ENCODE measurements around the gene CYP27A1.

CYP27A1 gene

DNA sequence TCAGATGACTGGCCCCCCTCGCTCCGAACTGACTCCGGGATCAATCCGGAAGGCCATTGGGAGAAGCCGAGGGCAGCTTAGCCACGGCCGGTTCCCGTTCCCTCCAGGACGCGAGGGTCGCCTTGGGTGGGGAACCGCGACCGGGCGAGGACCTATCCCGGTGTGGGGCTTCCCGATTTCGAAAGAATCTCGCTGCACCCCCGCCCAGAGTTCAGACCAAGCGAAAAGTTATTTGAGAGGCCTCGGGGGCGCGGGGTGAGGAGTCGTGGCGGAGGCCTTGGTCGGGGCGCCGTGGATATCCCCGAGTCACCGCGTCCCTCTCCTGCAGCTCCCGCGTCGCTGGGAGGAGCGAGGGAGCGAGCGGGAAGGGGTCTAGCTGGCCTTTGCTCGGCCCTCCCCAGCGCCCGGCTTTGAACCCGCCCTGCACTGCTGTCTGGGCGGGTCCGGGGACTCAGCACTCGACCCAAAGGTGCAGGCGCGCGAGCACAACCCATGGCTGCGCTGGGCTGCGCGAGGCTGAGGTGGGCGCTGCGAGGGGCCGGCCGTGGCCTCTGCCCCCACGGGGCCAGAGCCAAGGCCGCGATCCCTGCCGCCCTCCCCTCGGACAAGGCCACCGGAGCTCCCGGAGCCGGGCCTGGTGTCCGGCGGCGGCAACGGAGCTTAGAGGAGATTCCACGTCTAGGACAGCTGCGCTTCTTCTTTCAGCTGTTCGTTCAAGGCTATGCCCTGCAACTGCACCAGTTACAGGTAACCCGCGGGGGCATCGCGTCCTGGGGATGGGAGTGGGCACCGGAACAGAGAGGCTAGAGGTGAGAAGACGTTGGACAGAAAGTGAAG is at the start of gene CYP27A1:
Gene CYP27A1 (plus strand): TSS at position 457 of the 837 bp plus-strand sequence. CDS start 36 bp downstream, at position 493.
- peaks cover 4% of the 10 kb centered on the region for H3K4me1 Mint-ChIP-seq

DNA sequence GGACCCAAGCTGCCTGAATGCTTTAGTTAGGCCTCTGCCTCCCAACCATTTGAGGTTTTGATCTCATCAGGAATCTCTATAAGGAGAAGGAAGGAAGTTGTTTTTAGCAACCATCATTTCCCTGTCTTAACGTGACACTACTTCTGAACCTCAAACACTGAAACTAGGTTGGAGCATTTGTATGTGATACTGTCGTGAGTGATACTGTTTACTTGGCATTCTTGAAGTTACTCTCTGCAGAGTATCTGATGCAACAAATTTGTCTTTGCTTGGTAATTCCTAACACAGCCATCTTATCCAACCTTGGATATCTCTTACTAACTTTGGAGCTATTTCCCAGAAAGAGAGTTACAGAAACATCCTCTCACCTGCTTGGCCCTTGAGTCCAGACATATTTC is 49.2 kb upstream of the CYP27A1 start:
- CTCF ChIA-PET, result interaction anchor here (0.5 to 8.4 kb wide), 3 partner anchors 21 to 339 kb away, joined by 3 to 89 read pairs (median 4); no protein-coding TSS in a partner anchor
- Mint-ChIP-seq H3K4me3 (no peak overlapping the region), H3K27me3 (no peaks in the 10 kb centered on the region), H3K36me3 (peaks cover 9% of the 10 kb centered on the region), H3K9me3 (peaks cover 1% of the 10 kb centered on the region), H3K4me1 (peaks cover 13% of the 10 kb centered on the region), H3K27ac (no peak overlapping the region)
- DNase-seq, result no peak

More for the DNA sequence above, at the start of gene CYP27A1:
- no peak within 1 kb of the TSS for H3K4me3 Mint-ChIP-seq
- peaks cover 9% of the 10 kb centered on the region for H3K9me3 Mint-ChIP-seq
- H3K36me3 Mint-ChIP-seq, result peaks cover 3% of the 10 kb centered on the region
- H3K27ac Mint-ChIP-seq, result no peak within 1 kb of the TSS
- DNase-seq, result no peak
- H3K27me3 Mint-ChIP-seq, result peaks cover 67% of the 10 kb centered on the region
- CTCF ChIA-PET, result interaction anchor here (0.6 to 1.6 kb wide), 3 partner anchors 66 to 73 kb away, joined by 3 to 4 read pairs (median 3); no protein-coding TSS in a partner anchor

DNA sequence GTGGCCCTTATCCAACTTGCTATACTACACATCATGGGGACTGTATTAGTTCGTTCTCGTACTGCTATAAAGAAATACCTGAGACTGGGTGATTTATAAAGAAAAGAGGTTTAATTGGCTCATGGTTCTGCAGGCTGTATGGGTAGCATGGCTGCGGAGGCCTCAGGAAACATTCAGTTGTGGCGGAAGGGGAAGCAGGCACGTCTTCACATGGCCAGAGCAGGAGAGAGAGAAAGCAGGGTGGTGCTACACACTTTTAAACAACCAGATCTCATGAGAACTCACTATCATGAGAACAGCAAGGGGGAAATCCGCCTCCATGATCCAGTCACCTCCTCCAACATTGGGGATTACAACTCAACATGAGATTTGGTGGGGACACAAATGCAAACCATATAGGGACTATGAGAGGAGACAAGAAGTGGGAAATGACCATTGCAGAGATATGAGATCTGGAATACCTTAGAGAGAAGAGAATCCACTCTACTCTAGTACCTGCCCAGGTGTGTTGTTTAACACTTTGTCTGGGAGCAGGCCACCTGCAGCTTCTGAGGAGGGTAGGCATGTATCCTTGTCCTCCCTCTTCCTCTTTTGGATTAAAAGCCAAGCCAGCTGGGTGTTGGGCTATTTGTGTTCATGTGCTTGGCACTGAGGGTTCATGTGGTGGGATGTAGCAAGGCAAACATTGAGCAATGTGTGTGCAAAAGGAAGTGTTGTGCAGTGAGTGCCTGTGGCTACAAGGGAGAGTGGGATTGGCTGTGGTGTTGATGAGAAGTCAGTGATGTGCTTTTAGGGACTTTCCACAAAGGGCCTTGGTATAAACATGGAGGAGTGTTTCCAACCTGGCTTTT is 48.6 kb upstream of the CYP27A1 start:
- Mint-ChIP-seq H3K27me3 (no peaks in the 10 kb centered on the region), H3K9me3 (no peaks in the 10 kb centered on the region), H3K36me3 (peaks cover 13% of the 10 kb centered on the region), H3K4me1 (peaks cover 13% of the 10 kb centered on the region), H3K4me3 (no peak overlapping the region), H3K27ac (no peak overlapping the region)
- DNase-seq, result peak; percentile 38
- CTCF ChIA-PET, result interaction anchor here (0.5 kb wide), 1 partner anchor 340 kb away, joined by 4 read pairs; no protein-coding TSS in a partner anchor

DNA sequence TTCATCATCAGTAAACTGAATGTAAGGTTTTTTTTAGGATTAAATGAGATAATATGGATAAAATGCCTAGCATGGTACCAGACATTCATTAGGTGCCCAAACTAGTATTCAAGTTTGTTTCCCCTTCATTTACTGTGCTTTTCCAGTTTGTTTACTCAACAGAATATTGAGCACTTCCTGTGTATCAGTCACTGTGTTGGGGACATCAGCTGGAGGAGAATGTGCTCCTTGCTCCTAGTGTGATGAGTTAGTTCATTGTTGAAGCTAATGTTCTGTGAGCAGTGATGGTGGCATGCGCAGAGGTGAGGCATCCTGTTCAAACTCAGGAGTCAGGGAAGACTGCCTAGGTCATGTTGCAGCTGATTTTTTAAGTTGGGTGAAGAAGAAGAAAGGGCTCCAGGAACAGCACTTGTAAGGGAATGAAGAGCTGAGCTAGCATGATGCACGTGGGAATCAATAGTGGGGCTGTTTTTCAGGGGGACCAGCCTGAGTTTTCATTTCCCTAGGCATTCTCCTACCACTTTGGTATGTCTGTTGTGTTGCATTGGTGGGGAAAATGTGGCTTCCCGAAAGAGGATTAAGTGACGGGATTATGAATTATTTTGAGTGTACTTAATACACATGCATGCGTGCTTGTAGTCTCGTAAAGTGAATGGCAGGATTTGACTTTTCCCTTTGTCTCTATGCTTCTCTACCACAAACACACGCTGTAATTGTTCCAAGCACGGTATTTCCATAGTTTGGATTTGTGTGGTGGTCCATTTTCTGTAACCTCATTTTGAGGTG is 47.6 kb upstream of the CYP27A1 start:
- H3K27ac Mint-ChIP-seq, result no peak overlapping the region
- CTCF ChIA-PET, result no interaction called here

DNA sequence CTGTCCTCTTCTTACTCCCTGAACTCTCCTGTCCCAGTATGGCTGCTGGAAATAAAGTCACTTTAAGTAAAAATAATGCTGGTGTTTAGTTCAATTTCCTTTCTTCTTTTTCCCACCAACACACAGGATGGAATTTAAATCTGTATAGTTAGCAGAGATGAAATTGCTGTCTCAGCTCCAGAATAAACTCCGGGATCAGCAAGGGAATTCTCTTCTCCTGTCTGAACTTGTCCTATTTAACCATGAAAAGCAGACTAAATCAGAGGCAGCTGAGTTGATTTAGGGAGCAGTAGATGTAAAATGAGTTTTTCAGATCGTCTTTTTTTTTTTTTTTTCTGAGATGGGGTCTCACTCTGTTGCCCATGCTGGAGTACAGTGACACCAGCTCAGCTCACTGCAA is 45.4 kb upstream of the CYP27A1 start:
- Mint-ChIP-seq H3K36me3 (peaks cover 21% of the 10 kb centered on the region), H3K4me3 (no peak overlapping the region), H3K27ac (no peak overlapping the region), H3K27me3 (no peaks in the 10 kb centered on the region), H3K9me3 (no peaks in the 10 kb centered on the region), H3K4me1 (peaks cover 13% of the 10 kb centered on the region)
- DNase-seq, result no peak
- CTCF ChIA-PET, result no interaction called here

More for the DNA sequence above, 47.6 kb upstream of the CYP27A1 start:
- H3K4me3 Mint-ChIP-seq, result no peak overlapping the region
- no peaks in the 10 kb centered on the region for H3K9me3 Mint-ChIP-seq
- peaks cover 13% of the 10 kb centered on the region for H3K4me1 Mint-ChIP-seq
- peaks cover 18% of the 10 kb centered on the region for H3K36me3 Mint-ChIP-seq
- H3K27me3 Mint-ChIP-seq, result no peaks in the 10 kb centered on the region
- DNase-seq, result no peak

DNA sequence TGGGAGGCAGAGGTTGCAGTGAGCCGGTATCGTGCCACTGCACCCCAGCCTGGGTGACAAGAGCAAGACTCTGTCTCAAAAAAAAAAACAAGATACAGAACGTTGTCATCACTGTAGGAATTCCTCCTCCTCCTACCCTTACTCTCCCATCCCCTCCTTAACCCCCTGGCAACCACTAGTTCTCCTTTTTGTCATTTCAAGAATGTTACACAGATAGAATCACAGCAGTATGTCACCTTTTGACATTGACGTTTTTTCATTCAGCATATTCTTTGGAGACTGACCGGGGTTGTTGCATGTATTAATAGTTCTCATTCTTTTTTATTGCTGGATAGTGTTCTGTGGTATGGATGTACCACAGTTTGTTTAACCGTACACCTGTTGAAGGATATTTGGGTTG is 38.9 kb upstream of the CYP27A1 start:
- Mint-ChIP-seq H3K4me1 (peaks cover 3% of the 10 kb centered on the region), H3K36me3 (peaks cover 37% of the 10 kb centered on the region), H3K27ac (no peak overlapping the region), H3K27me3 (no peaks in the 10 kb centered on the region), H3K4me3 (no peak overlapping the region), H3K9me3 (no peaks in the 10 kb centered on the region)
- CTCF ChIA-PET, result no interaction called here
- no peak for DNase-seq

DNA sequence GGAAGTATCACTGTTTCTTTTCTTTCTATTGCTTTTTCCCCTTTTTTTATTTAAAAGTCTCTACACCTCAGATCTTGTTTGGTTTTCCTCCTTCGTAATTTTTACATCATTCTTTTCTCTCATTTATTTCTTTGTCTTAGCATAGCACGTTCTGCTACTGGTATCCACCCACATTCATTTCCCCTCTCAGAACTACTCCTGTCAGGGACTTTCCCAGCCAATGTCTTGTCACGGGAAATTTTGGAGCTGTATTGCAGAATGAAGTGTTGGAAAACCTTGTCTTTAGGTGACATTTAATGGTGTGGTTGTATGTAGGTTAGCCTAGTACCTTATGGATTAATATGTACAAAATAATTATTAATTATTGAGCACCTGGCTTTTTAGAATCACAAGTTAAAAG is 37.3 kb upstream of the CYP27A1 start:
- no peak for DNase-seq
- Mint-ChIP-seq H3K4me1 (peaks cover 3% of the 10 kb centered on the region), H3K9me3 (no peaks in the 10 kb centered on the region), H3K27ac (peak overlapping the region; percentile 3), H3K4me3 (no peak overlapping the region), H3K36me3 (peaks cover 36% of the 10 kb centered on the region), H3K27me3 (no peaks in the 10 kb centered on the region)
- CTCF ChIA-PET, result interaction anchor here (1.0 to 1.1 kb wide), 2 partner anchors 14 to 17 kb away, joined by 3 read pairs; no protein-coding TSS in a partner anchor

DNA sequence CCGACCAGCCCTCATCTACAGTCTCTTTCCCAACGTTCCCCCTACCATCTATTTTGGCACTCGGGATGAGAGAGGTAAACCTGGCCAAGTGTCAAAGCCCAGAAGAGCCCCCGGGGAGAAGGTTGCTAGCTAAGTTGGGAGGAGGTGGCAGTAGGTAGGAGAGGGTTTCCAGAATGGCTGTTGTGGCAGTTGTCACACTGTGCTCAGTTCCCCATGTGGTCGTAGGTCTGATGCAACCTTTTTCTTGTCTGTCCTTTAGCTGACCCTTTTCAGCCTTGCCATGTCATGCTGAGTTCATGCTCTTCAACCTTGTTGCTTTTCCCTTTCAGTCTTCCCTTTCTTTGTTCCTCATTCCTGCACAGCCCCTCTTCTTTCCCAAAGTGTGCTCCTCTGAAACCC is 36.8 kb upstream of the CYP27A1 start:
- Mint-ChIP-seq H3K9me3 (no peaks in the 10 kb centered on the region), H3K36me3 (peaks cover 37% of the 10 kb centered on the region), H3K27ac (peak overlapping the region; percentile 4), H3K4me3 (no peak overlapping the region), H3K27me3 (no peaks in the 10 kb centered on the region), H3K4me1 (peaks cover 3% of the 10 kb centered on the region)
- CTCF ChIA-PET, result interaction anchor here (1.0 to 1.7 kb wide), 3 partner anchors 14 to 102 kb away, joined by 3 to 6 read pairs (median 3); no protein-coding TSS in a partner anchor
- no peak for DNase-seq

DNA sequence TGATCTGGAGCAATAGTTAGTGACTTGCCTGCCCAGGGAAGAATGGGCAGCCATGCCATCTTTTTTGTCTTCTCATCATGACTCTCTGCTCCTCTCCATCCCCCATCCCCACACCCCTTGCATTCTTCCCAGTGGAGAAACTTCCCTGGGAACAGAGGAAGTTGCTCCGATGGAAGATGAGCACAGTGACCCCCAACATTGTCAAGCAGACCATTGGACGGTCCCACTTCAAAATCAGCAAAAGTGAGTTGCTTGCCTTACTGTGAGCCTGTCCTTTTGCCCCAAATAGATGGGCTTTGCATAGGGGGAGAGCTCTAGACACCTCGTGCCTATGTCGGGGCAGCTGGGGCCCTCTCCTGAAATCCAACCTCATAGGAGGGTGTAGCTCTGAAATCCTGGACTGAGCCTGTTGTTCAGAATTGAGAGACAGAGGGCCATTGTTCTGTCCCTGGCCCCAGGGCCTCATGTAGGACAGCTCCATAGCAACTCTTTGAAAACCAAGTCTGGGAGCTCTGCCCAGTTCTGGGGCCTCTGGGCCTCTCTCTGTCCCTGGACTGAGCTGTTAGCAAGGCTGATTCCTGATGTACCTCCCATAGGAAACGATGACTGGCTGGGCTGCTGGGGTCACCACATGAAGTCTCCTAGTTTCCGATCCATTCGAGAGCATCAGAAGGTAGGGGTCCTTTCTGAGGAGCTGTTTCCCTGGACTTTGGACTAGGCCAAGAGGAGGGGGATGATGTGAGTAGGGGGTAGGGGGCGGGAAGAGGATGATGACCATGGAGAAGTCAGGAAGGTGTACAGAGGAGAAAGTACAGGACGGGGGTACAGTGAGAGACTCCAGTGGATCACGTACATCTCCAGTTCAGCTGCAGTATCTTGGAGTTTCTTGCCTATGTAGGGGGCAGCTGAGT is 36.1 kb upstream of the CYP27A1 start:
- H3K36me3 Mint-ChIP-seq, result peaks cover 40% of the 10 kb centered on the region
- H3K27ac Mint-ChIP-seq, result peak overlapping the region; percentile 4

DNA sequence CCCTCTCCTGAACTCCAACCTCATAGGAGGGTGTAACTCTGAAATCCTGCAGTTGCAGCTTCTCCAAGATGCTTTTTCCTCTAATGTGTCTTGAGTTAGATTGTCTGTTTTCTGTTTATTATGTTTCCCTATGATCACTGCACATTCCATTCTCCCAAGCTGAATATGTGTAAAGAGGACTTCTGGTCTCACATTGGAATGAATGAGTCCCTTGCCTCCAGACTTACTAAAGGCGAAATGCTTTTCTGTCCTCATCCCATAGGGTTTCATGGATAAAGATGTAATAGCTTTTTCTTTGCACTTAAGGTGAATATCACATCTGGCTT is 35.5 kb upstream of the CYP27A1 start:
- CTCF ChIA-PET, result interaction anchor here (1.1 to 1.7 kb wide), 2 partner anchors 19 to 101 kb away, joined by 4 to 6 read pairs; no protein-coding TSS in a partner anchor
- Mint-ChIP-seq H3K9me3 (no peaks in the 10 kb centered on the region), H3K27ac (no peak overlapping the region), H3K27me3 (no peaks in the 10 kb centered on the region), H3K4me1 (peaks cover 3% of the 10 kb centered on the region), H3K36me3 (peaks cover 41% of the 10 kb centered on the region), H3K4me3 (no peak overlapping the region)
- no peak for DNase-seq

More for the DNA sequence above, 36.1 kb upstream of the CYP27A1 start:
- CTCF ChIA-PET, result interaction anchor here (1.0 to 1.7 kb wide), 3 partner anchors 18 to 102 kb away, joined by 3 to 6 read pairs (median 4); no protein-coding TSS in a partner anchor
- Mint-ChIP-seq H3K4me3 (no peak overlapping the region), H3K9me3 (no peaks in the 10 kb centered on the region), H3K4me1 (peaks cover 3% of the 10 kb centered on the region), H3K27me3 (no peaks in the 10 kb centered on the region)
- DNase-seq, result no peak

DNA sequence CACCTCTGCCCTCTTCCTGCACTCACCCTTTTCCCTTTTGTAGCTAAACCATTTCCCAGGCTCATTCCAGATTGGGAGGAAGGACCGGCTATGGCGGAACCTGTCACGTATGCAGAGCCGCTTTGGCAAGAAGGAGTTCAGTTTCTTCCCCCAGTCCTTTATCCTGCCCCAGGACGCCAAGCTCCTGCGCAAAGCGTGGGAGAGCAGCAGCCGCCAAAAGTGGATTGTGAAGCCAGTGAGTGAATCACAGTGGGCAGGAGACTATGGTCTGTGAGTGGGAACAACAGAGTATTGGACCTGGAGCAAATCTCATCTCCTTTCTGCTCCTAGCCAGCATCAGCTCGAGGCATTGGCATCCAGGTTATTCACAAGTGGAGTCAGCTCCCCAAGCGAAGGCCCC is 35.0 kb upstream of the CYP27A1 start:
- Mint-ChIP-seq H3K27ac (no peak overlapping the region), H3K9me3 (no peaks in the 10 kb centered on the region), H3K27me3 (no peaks in the 10 kb centered on the region), H3K4me1 (peaks cover 3% of the 10 kb centered on the region), H3K36me3 (peaks cover 43% of the 10 kb centered on the region), H3K4me3 (no peak overlapping the region)
- CTCF ChIA-PET, result interaction anchor here (0.6 to 1.7 kb wide), 3 partner anchors 19 to 518 kb away, joined by 3 to 6 read pairs (median 4); no protein-coding TSS in a partner anchor
- no peak for DNase-seq

DNA sequence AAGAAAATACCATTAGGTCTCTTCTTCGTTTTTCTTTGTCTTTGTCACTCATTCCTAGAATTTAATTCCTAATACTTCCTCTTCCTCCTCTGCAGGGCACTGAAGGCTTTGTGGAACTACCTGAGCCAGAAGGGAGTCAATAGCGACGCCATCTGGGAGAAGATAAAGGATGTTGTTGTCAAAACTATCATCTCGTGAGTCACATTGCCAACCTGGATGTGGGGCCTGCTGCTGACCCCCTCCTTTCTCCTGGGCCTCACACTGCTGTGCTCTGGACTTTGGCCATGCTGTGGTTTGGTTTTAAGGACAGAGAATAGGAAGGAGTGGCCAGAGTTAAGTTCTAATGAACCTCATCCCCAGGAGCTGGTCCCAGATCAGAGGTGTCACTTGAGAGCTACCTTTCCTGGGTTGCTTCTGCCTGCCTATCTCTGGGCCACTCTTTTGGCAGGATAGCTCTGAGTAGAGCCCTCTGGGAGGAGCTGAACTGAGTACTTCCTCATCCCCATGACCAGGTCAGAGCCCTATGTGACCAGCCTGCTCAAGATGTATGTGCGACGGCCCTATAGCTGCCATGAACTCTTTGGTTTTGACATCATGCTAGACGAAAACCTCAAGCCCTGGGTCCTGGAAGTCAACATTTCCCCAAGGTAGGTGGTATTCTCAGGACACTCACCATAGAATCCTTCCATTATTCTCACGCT is 33.1 kb upstream of the CYP27A1 start:
- no peak for DNase-seq
- Mint-ChIP-seq H3K36me3 (peaks cover 52% of the 10 kb centered on the region), H3K4me3 (no peak overlapping the region), H3K4me1 (peaks cover 3% of the 10 kb centered on the region), H3K27ac (no peak overlapping the region), H3K27me3 (no peaks in the 10 kb centered on the region), H3K9me3 (no peaks in the 10 kb centered on the region)
- CTCF ChIA-PET, result no interaction called here
